ENCODE measurements around the gene ERCC1.
A peak's percentile ranks its signal among the peaks of the same experiment; 100 is the strongest.
"Not testable (repeated sequence)": the region's sequence is repeated elsewhere in the genome, so short reads cannot be mapped to it uniquely, and the experiment has no call there.

The ERCC1 gene

GRCh38 chr19:45424191-45425058, 708 bp upstream of the ERCC1 start:
- no peak for DNase-seq

GRCh38 chr19:45423033-45423588, 606 bp downstream of the ERCC1 start:
- DNase-seq: no peak

- no peak for DNase-seq
Measured at GRCh38 chr19:45421947-45422498, 1.7 kb downstream of the ERCC1 start.

- DNase-seq: no peak
Measured at GRCh38 chr19:45420871-45421270, 2.8 kb downstream of the ERCC1 start.

GRCh38 chr19:45420356-45420755, 3.4 kb downstream of the ERCC1 start:
- DNase-seq: no peak

GRCh38 chr19:45419895-45420294, 3.8 kb downstream of the ERCC1 start:
- DNase-seq: no peak

GRCh38 chr19:45419396-45419795, 4.3 kb downstream of the ERCC1 start:
- peak; percentile 72 for DNase-seq

- no peak for DNase-seq
Measured at GRCh38 chr19:45418802-45419201, 4.9 kb downstream of the ERCC1 start.

- DNase-seq: no peak
Measured at GRCh38 chr19:45417151-45417550, 6.6 kb downstream of the ERCC1 start.

GRCh38 chr19:45414468-45414867, 9.2 kb downstream of the ERCC1 start:
- no peak for DNase-seq

- no peak for DNase-seq
Measured at GRCh38 chr19:45413497-45413896, 10.2 kb downstream of the ERCC1 start.

GRCh38 chr19:45410330-45410729, 13.4 kb downstream of the ERCC1 start:
- not testable (repeated sequence) for DNase-seq

GRCh38 chr19:45409557-45409920, 14.2 kb downstream of the ERCC1 start:
- DNase-seq: no peak

GRCh38 chr19:45408830-45409556, 14.7 kb downstream of the ERCC1 start:
- DNase-seq: no peak

- DNase-seq: no peak
Measured at GRCh38 chr19:45408121-45408520, 15.6 kb downstream of the ERCC1 start.

- not testable (repeated sequence) for DNase-seq
Measured at GRCh38 chr19:45407585-45407984, 16.1 kb downstream of the ERCC1 start.

- DNase-seq: no peak
Measured at GRCh38 chr19:45407091-45407375, 16.7 kb downstream of the ERCC1 start.

- DNase-seq: peak; percentile 99
Measured at GRCh38 chr19:45406226-45407090, 17.3 kb downstream of the ERCC1 start, which contains the start of gene POLR1G. TSS of gene POLR1G (plus strand) at chr19:45406644. CDS start at chr19:45406697, 53 bp downstream.

- DNase-seq: peak; percentile 99
Measured at GRCh38 chr19:45405435-45406225, 18.1 kb downstream of the ERCC1 start.

- DNase-seq: no peak
Measured at GRCh38 chr19:45404557-45405434, 18.9 kb downstream of the ERCC1 start, which contains the start of gene PPP1R13L. TSS of gene PPP1R13L (minus strand) at chr19:45405069. CDS start at chr19:45398318, 6,751 bp downstream.
